Measurements from ENCODE around the gene FAM107B. TPM values are rescaled to one million over a fixed set of nuclear protein-coding genes. Genes with fewer than 3 reads are reported as not detected.

Gene FAM107B
- total and polyA plus RNA-seq, 2 of the 13 experiments (the other 11 are each of a cell fraction or from before 2014, with no cell fraction given), result 15.7 to 24.8 TPM

DNA sequence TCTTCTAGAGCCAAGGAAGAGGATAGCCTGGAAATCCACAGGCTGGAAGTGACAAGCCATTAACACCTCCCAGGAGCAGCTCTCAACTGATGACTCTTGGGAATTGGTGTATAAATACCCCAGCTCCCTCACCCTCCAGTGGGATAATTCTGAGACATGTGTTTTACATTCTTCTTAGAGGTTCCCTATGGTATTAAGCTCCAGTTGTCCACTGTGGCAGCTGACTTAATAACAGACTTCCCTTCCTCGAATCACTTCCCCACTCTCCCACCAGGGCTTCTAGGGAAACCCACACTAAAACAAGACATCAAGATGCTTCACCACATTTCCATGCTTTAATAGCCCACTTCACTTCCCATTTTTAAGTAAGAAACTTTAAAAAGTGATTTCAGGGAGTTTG lies 47.2 kb downstream of the FAM107B start:
- Histone ChIP-seq H3K79me2 (ENCODE audit: insufficient read depth, low read length) (no peaks in the 10 kb centered on the region), H3K27me3 (ENCODE audit: control insufficient read depth in 1 of 2, insufficient read depth in 2 of 2, low read length in 2 of 2) (peaks cover 0 to 5% of the 10 kb centered on the region in 2 experiments; a peak in 2 of 5 replicates), H3K9me3 (ENCODE audit: low read length) (no peaks in the 10 kb centered on the region), H3K4me2 (ENCODE audit: low read depth, low read length) (no peak overlapping the region), H3K36me3 (replicated peaks in 1 of 2; ENCODE audit: control insufficient read depth in 1 of 2, insufficient read depth in 2 of 2, low read length in 2 of 2) (no peaks in the 10 kb centered on the region), H3K9ac (ENCODE audit: insufficient read depth, low read depth, low read length) (no peak overlapping the region), H3K4me1 (ENCODE audit: insufficient read depth, low read length) (no peaks in the 10 kb centered on the region), H3K27ac (ENCODE audit: extremely low read length, insufficient read depth, low read length) (no peak overlapping the region), H3K4me3 (replicated peaks in 1 of 3; ENCODE audit: insufficient read depth in 1 of 3, low read depth in 2 of 3, low read length in 3 of 3) (no peak overlapping the region), H4K20me1 (ENCODE audit: insufficient read depth, low read length) (no peaks in the 10 kb centered on the region), H2AFZ (ENCODE audit: low read length) (no peak overlapping the region)
- ATAC-seq, result no peak
- POLR2A ChIA-PET, result no interaction called here
- TF ChIP-seq HMGA1 (CRISPR knock-in tag; conservative IDR thresholded peaks at IDR 0.05), result no peak
- TF ChIP-seq POLR2AphosphoS5 (IDR thresholded peaks at IDR 0.05; ENCODE audit: low read depth, low read length), result no peak
- TF ChIP-seq NCOA5 (CRISPR knock-in tag; IDR thresholded peaks at IDR 0.05), result no peak
- TF ChIP-seq HHEX (CRISPR knock-in tag; IDR thresholded peaks at IDR 0.05), result no peak
- TF ChIP-seq HNF4G (IDR thresholded peaks at IDR 0.05; ENCODE audit: borderline replicate concordance, low read depth, low read length), result no peak
- TF ChIP-seq HNF4G (CRISPR knock-in tag; IDR thresholded peaks at IDR 0.05; ENCODE audit: borderline replicate concordance, low read depth), result no peak
- TF ChIP-seq, protein P1, sequence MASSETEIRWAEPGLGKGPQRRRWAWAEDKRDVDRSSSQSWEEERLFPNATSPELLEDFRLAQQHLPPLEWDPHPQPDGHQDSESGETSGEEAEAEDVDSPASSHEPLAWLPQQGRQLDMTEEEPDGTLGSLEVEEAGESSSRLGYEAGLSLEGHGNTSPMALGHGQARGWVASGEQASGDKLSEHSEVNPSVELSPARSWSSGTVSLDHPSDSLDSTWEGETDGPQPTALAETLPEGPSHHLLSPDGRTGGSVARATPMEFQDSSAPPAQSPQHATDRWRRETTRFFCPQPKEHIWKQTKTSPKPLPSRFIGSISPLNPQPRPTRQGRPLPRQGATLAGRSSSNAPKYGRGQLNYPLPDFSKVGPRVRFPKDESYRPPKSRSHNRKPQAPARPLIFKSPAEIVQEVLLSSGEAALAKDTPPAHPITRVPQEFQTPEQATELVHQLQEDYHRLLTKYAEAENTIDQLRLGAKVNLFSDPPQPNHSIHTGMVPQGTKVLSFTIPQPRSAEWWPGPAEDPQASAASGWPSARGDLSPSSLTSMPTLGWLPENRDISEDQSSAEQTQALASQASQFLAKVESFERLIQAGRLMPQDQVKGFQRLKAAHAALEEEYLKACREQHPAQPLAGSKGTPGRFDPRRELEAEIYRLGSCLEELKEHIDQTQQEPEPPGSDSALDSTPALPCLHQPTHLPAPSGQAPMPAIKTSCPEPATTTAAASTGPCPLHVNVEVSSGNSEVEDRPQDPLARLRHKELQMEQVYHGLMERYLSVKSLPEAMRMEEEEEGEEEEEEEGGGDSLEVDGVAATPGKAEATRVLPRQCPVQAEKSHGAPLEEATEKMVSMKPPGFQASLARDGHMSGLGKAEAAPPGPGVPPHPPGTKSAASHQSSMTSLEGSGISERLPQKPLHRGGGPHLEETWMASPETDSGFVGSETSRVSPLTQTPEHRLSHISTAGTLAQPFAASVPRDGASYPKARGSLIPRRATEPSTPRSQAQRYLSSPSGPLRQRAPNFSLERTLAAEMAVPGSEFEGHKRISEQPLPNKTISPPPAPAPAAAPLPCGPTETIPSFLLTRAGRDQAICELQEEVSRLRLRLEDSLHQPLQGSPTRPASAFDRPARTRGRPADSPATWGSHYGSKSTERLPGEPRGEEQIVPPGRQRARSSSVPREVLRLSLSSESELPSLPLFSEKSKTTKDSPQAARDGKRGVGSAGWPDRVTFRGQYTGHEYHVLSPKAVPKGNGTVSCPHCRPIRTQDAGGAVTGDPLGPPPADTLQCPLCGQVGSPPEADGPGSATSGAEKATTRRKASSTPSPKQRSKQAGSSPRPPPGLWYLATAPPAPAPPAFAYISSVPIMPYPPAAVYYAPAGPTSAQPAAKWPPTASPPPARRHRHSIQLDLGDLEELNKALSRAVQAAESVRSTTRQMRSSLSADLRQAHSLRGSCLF (CRISPR knock-in tag; IDR thresholded peaks at IDR 0.05; ENCODE audit: borderline replicate concordance), result no peak
- no peak for TF ChIP-seq ZFY (CRISPR knock-in tag; IDR thresholded peaks at IDR 0.05)
- TF ChIP-seq, protein P2, sequence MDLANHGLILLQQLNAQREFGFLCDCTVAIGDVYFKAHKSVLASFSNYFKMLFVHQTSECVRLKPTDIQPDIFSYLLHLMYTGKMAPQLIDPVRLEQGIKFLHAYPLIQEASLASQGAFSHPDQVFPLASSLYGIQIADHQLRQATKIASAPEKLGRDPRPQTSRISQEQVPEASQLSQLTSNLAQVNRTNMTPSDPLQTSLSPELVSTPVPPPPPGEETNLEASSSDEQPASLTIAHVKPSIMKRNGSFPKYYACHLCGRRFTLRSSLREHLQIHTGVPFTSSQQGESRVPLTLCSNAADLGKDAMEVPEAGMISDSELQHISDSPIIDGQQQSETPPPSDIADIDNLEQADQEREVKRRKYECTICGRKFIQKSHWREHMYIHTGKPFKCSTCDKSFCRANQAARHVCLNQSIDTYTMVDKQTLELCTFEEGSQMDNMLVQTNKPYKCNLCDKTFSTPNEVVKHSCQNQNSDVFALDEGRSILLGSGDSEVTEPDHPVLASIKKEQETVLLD (CRISPR knock-in tag; IDR thresholded peaks at IDR 0.05; ENCODE audit: low read depth), result no peak
- TF ChIP-seq, protein P3, sequence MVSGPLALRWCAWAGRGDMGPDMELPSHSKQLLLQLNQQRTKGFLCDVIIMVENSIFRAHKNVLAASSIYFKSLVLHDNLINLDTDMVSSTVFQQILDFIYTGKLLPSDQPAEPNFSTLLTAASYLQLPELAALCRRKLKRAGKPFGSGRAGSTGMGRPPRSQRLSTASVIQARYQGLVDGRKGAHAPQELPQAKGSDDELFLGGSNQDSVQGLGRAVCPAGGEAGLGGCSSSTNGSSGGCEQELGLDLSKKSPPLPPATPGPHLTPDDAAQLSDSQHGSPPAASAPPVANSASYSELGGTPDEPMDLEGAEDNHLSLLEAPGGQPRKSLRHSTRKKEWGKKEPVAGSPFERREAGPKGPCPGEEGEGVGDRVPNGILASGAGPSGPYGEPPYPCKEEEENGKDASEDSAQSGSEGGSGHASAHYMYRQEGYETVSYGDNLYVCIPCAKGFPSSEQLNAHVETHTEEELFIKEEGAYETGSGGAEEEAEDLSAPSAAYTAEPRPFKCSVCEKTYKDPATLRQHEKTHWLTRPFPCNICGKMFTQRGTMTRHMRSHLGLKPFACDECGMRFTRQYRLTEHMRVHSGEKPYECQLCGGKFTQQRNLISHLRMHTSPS (CRISPR knock-in tag; IDR thresholded peaks at IDR 0.05; ENCODE audit: low read depth), result no peak
- no peak for TF ChIP-seq HOXD1 (CRISPR knock-in tag; IDR thresholded peaks at IDR 0.05)
- no peak for DNase-seq (ENCODE audit: low spot score)
- WGBS (ENCODE audit: low lambda C conversion rate), result 0% methylated on average over 1 of the region's 1 CpG
- intact Hi-C loops (cut with micrococcal nuclease; ENCODE audit: unreplicated experiment), result no loop called here
- no TSS peak for BruUV-seq (replicated peaks)
- in situ Hi-C loops (cut with HindIII; ENCODE audit: extremely low pct_ligation_motif_present, low pct_unique_long_range_greater_than_20kb), result no loop called here
- no peak for FAIRE-seq
- CTCF ChIA-PET (ENCODE audit: low intra/inter-chr PET ratio, low total read pairs), result no interaction called here
